K562 (cell line): ENCODE measurements around the gene BCL6B. TPM values are rescaled to one million over a fixed set of nuclear protein-coding genes. Genes with fewer than 3 reads are reported as not detected.

Experiments used
- ATF3 ChIP-seq, 2 experiments: fragments of 450-650 bp in 1 of 2; sonication (generic) in 1 of 2; formaldehyde crosslinking in 1 of 2; IDR thresholded peaks in 1 of 2; conservative IDR thresholded peaks in 1 of 2; 2 replicates each; pipeline versions ENCODE4 v1.6.1 to v1.8.1; 2016 to 2023; ENCODE audit warnings: mild to moderate bottlenecking in 2 of 2, moderate library complexity in 2 of 2, inconsistent platforms in 1 of 2, missing genetic modification reagents in 1 of 2
- C11orf30 ChIP-seq: fragments of 450-650 bp; IDR thresholded peaks from 2 replicates; pipeline ENCODE4 v1.6.1; 2016; ENCODE audit warnings: low read depth, mild to moderate bottlenecking
- E2F5 ChIP-seq: sonication (generic); formaldehyde crosslinking; IDR thresholded peaks from 2 replicates; pipeline ENCODE4 v1.8.0; 2022; ENCODE audit warnings: mild to moderate bottlenecking, missing genetic modification reagents
- EGR1 ChIP-seq: fragments of 450-650 bp; conservative IDR thresholded peaks from 2 replicates; pipeline ENCODE4 v1.6.1; 2017; ENCODE audit warnings: mild to moderate bottlenecking
- EP400 ChIP-seq: fragments of 450-650 bp; IDR thresholded peaks from 2 replicates; pipeline ENCODE4 v1.6.1; 2017; ENCODE audit warnings: antibody characterized with exemption, mild to moderate bottlenecking, moderate library complexity
- ETV5 ChIP-seq: sonication (generic); formaldehyde crosslinking; IDR thresholded peaks from 2 replicates; pipeline ENCODE4 v1.4.0; 2020; ENCODE audit warnings: low read depth, mild to moderate bottlenecking, missing genetic modification reagents
- HMG20A ChIP-seq: fragments of 450-650 bp; formaldehyde crosslinking; conservative IDR thresholded peaks from 2 replicates; pipeline ENCODE4 v1.4.0; 2020; ENCODE audit warnings: mild to moderate bottlenecking, mixed read lengths
- HNRNPH1 ChIP-seq: fragments of 200-400 bp; formaldehyde crosslinking; optimal IDR thresholded peaks from 2 replicates; pipeline ENCODE3; 2017; ENCODE audit warnings: low read depth, mild to moderate bottlenecking, low read length, moderate library complexity
- JUNB ChIP-seq: fragments of 450-650 bp; formaldehyde crosslinking; conservative IDR thresholded peaks from 2 replicates; pipeline ENCODE4 v1.4.0; 2020; ENCODE audit warnings: mild to moderate bottlenecking
- KLF6 ChIP-seq: fragments of 250-450 bp; sonication (Bioruptor Pico); IDR thresholded peaks from 2 replicates; pipeline ENCODE4 v1.4.0; 2020; ENCODE audit warnings: mild to moderate bottlenecking, moderate library complexity, borderline replicate concordance
- MAFK ChIP-seq: IDR thresholded peaks from 2 replicates; pipeline ENCODE4 v1.6.1; 2011; ENCODE audit warnings: low read length, improper control_type of control experiment
- MTA1 ChIP-seq: fragments of 450-650 bp; IDR thresholded peaks from 2 replicates; pipeline ENCODE4 v1.6.1; 2017; ENCODE audit warnings: borderline replicate concordance
- POLR2AphosphoS5 ChIP-seq: IDR thresholded peaks from 2 replicates; pipeline ENCODE4 v1.6.1; 2011; ENCODE audit warnings: mild to moderate bottlenecking, low read depth, low read length, moderate library complexity; ENCODE audit not compliant: control insufficient read depth, insufficient read depth
- PREB ChIP-seq: sonication (generic); formaldehyde crosslinking; IDR thresholded peaks from 2 replicates; pipeline ENCODE4 v1.8.1; 2023; ENCODE audit warnings: mild to moderate bottlenecking, missing genetic modification reagents
- PRPF4 ChIP-seq: fragments of 200-400 bp; formaldehyde crosslinking; IDR thresholded peaks from one replicate; pipeline ENCODE4 v1.6.1; 2017; ENCODE audit warnings: low read length, low read depth, mild to moderate bottlenecking; ENCODE audit not compliant: insufficient read depth, poor library complexity, severe bottlenecking
- SNRNP70 ChIP-seq: fragments of 200-400 bp; formaldehyde crosslinking; optimal IDR thresholded peaks from 2 replicates; pipeline ENCODE3; 2017; ENCODE audit warnings: low read depth, low read length
- VEZF1 ChIP-seq: fragments of 200-800 bp; sonication (Bioruptor generic); IDR thresholded peaks from 2 replicates; pipeline ENCODE4 v1.6.1; 2017; ENCODE audit warnings: missing genetic modification characterization, missing compliant biosample characterization
- ZBTB7A ChIP-seq: IDR thresholded peaks from 2 replicates; pipeline ENCODE4 v1.6.1; 2011; ENCODE audit warnings: low read depth, mild to moderate bottlenecking, low read length, moderate library complexity, borderline replicate concordance; ENCODE audit not compliant: control insufficient read depth
- ZBTB8A ChIP-seq: fragments of 450-650 bp; IDR thresholded peaks from 2 replicates; pipeline ENCODE4 v1.6.1; 2018; ENCODE audit warnings: mild to moderate bottlenecking, moderate library complexity; ENCODE audit not compliant: partially characterized antibody
- ZNF253 ChIP-seq: fragments of 250-450 bp; sonication (Bioruptor Pico); conservative IDR thresholded peaks from 2 replicates; pipeline ENCODE4 v1.6.1; 2021; ENCODE audit warnings: mild to moderate bottlenecking
- ZNF449 ChIP-seq: fragments of 250-450 bp; sonication (Bioruptor Pico); IDR thresholded peaks from 2 replicates; pipeline ENCODE4 v1.8.0; 2022; ENCODE audit warnings: moderate library complexity, mild to moderate bottlenecking, inconsistent platforms
- ZNF561 ChIP-seq: fragments of 450-650 bp; formaldehyde crosslinking; conservative IDR thresholded peaks from 2 replicates; pipeline ENCODE4 v1.4.0; 2020; ENCODE audit warnings: mild to moderate bottlenecking, moderate library complexity
- polyA plus RNA-seq, 8 experiments: library from polyadenylated mRNA; depleted of rRNA in 4 of 8; stranded (reverse) in 5 of 8; unstranded in 3 of 8; fragments of >200 nt; fragmentation: Nextera tagmentation in 2 of 8; fragmentation: Illumina TruSeq in 1 of 8; extraction: Ambion mirVana in 2 of 8; extraction: Trizol in 1 of 8; gene quantifications; 2 replicates each; pipeline versions ENCODE4 v1.2.1 to v1.2.3, GENCODE V29; 2011 to 2014; ENCODE audit warnings: inconsistent platforms in 1 of 8, missing spikeins in 1 of 8
- total RNA-seq, 7 experiments: library from RNA; depleted of rRNA in 6 of 7; stranded (reverse); fragments of >200 nt in 6 of 7; fragmentation: Illumina TruSeq in 2 of 7; extraction: Trizol in 2 of 7; gene quantifications; 2 replicates each; pipeline versions ENCODE4 v1.2.1 to v1.2.3, GENCODE V29; 2011 to 2021; ENCODE audit warnings: low replicate concordance in 1 of 7

BCL6B gene
- total and polyA plus RNA-seq, 9 of the 15 experiments (the other 6 are each of a cell fraction or from before 2014, with no cell fraction given) = 0.89 to 5.0 (median 3.6) TPM

GRCh38 chr17:7014261-7014994 is 8.4 kb upstream of the BCL6B start (continued):
- TF ChIP-seq POLR2AphosphoS5 (peak; percentile 75), ATF3 (IDR thresholded peaks at IDR 0.05) (peak; percentile 93), ATF3 (CRISPR knock-in tag; conservative IDR thresholded peaks at IDR 0.05) (no peak), ZNF253 (CRISPR knock-in tag) (no peak), EGR1 (peak; percentile 15), HMG20A (CRISPR knock-in tag) (no peak), SNRNP70 (no peak), PREB (CRISPR knock-in tag) (no peak), ZNF449 (CRISPR knock-in tag) (no peak), E2F5 (no peak), MAFK (no peak), ZBTB8A (no peak), HNRNPH1 (no peak), EP400 (peak; percentile 54; the same call in 1 of the 2 replicates), JUNB (CRISPR knock-in tag) (no peak), MTA1 (peak; percentile 94), KLF6 (no peak), PRPF4 (no peak), ZNF561 (CRISPR knock-in tag) (no peak), ZBTB7A (peak; percentile 72; the same call in 1 of the 2 replicates), VEZF1 (CRISPR knock-in tag) (peak; percentile 96), ETV5 (peak; percentile 58; the same call in 1 of the 2 replicates), C11orf30 (peak; percentile 54)
